ENCODE measurements around the gene PDE5A.

DNA sequence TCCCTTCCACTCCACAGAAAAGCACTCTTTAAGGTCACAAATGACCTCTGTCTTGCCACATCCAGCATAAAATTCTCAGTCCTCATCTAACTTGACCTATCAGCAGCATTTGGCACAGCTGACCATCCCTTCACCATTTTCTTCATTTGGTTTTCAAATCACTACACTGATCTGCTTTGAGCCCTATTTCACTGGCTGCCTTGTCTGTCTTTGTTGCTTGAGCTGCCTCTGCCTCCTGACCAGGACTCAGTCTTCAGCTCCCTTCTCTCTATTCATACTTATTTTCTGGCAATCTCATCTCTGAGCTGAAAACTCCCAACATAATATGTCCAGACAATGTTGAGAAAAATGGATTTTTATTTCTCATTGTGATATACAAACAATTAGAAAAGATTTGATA, 27.7 kb upstream of the PDE5A start:
- no peak for TF ChIP-seq CTCF (IDR thresholded peaks at IDR 0.05; ENCODE audit: insufficient read depth, low read length, poor library complexity, severe bottlenecking)
- TF ChIP-seq EZH2phosphoT487 (conservative IDR thresholded peaks at IDR 0.05; ENCODE audit: low read length) = no peak
